GM19023 (cell line): ENCODE data around the gene COL23A1.
"Not testable (repeated sequence)": the region's sequence is repeated elsewhere in the genome, so short reads cannot be mapped to it uniquely, and the experiment has no call there.

ENCODE experiments used
- ATAC-seq: cut with Tn5 transposase; IDR thresholded peaks from one replicate; pipeline ENCODE4 v1.9.1; 2021; ENCODE audit warnings: mild to moderate bottlenecking, moderate library complexity; ENCODE audit not compliant: unreplicated experiment

COL23A1 gene

DNA sequence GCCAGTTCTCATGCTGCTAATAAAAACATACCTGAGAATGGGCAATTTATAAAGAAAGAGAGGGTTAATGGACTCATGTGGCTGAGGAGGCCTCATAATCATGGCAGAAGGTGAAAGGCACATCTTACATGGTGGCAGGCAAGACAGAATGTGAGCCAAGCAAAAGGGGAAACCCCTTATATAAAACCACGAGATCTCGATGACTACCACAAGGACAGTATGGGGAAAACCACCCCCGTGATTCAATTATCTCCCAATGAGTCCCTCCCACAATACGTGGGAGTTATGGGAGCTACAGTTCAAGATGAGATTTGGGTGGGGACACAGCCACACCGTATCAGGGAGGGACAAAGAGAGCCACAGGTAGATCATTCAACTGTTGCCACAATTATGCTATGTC lies 272.5 kb downstream of the COL23A1 start:
- not testable (repeated sequence) for ATAC-seq

DNA sequence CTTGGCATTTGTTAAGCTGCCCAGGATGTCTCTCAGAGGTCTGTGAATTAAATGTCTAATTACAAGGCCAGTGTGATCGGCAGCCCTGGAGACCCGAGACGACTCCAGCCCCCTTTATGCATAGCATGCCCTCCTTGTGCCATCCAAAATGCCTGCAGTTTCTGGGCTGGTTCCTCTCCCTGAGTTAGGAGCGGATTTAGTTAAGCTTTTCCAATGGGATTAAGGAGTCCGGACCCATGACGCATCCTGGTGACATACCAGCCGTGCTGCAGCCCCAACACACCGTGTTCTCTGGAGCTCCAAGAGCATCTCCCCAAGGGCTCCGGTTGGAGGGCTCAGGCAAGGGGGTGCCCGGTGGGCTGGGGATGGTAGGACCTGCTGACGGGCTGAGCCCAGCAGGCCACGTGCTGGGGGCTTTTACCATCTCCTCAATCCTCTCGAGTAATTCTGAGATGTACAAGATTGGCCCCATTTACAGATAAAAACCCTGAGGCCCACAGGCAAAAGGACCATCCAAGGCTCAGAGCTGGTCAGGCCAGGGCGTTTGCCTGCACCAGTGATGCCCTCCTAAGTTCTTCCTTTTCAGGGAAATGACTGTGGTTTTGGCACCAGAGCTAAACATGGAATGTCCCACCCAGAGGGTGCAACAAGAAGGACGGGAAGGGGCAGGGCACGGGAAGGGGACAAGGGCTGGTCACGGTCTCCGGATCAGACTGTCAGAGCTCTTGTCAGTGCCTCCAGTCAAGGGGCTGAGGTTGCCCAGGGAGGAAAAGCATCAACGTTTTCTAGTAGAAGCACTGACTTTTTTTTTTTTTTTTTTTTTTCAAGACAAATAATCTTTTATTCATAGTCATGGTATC lies 275.0 kb downstream of the COL23A1 start:
- ATAC-seq, result no peak

DNA sequence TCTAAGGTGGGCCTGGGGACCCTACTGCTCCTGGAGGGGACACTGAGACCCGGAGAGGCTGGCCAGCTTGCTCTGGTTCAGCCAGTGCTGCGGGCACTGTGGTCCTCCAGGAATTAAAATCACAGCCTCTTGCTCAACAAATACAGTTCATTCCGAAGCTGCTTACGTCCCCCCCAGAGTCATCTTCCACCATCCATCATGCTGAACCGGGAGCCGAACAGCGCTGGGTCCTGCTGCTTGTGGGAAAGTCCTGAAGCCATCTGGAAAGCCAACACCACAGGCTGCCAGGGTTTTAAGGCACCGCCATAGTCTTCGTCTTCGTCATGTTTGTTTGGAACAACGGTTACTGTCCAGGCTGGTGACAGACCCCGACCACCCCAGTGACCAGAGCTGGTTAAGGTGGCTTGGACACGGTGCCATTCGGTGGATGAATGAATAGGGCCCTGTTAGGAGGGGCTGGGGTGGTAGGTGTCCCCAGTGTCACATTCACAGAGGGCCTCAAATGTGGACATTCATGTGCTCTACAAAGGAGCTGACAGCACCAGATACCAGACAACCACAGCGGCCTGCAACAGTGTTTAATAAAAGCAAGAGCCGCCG lies 276.0 kb downstream of the COL23A1 start:
- ATAC-seq, result no peak

DNA sequence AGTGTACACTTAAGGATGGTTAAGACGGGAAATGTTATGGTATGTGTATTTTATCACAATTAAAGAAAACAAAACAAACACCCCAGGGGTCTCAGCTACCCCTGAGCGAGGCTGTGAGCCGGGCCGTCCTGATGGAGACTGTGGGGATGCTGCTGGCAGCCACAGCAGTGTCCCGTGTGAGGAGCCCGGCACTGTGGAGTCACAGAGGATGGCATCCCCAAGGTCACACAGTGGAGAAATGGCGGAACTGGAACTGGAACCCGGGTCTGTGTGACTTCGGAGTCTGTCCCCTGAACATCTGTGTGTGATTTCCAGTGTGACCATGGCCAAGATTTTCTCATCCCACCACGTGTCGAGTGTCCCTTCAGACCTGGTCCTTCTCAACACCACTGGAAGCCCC lies 276.9 kb downstream of the COL23A1 start:
- no peak for ATAC-seq

DNA sequence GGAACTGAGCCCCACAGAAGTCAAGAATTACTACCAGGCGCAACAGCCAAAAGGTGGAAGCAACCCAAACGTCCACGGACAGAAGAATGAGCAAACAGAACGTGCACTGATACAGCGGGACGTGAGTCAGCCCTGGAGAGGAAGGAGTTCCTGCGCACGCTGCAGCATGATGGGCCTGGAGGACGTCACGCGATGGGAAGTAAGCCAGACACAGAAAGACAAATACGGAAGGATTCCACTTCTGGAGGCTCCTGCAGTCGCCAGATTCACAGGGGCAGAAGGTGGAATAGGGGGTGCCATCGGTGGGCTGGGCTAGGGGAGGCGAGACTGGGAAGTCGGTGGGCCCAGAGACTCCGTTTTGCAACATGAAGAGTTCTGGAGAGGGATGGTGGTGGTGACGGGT lies 277.3 kb downstream of the COL23A1 start:
- ATAC-seq, result no peak

DNA sequence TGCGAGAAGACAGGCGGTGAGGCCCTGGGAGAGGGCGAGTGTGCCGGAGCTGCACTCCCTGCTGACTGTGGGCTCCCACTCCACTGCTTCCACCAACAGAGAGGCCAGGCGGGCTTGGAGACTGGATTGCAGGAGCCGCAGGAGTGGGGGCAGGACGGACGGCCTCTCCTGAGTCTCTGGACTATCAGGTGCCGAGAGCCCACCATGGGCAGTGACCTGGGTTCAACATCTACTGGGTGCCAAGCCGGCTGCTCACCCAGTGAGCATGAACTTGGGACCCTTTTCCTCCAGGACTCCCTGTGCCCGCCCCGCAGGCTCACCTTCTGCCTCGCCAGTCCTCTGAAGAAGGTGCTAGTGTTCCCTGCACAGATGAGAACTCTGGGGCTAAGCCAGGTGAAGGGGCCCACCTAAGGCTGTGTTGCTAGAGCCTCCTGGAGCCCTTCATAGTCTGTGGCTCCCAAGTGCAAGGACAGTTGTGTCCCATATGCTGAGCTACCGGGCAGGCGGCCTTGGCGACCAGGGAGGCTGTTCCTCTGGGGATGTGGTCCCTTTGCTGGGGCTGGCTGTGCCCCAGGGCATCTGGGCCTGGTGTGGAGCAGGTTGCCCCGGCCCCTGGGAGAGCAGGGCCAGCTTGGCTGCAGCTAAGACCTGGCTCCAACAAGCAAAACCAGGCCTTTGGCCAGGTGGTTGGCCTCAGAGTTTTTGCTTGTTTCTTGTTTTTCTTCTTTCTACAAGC lies 279.9 kb downstream of the COL23A1 start:
- no peak for ATAC-seq

DNA sequence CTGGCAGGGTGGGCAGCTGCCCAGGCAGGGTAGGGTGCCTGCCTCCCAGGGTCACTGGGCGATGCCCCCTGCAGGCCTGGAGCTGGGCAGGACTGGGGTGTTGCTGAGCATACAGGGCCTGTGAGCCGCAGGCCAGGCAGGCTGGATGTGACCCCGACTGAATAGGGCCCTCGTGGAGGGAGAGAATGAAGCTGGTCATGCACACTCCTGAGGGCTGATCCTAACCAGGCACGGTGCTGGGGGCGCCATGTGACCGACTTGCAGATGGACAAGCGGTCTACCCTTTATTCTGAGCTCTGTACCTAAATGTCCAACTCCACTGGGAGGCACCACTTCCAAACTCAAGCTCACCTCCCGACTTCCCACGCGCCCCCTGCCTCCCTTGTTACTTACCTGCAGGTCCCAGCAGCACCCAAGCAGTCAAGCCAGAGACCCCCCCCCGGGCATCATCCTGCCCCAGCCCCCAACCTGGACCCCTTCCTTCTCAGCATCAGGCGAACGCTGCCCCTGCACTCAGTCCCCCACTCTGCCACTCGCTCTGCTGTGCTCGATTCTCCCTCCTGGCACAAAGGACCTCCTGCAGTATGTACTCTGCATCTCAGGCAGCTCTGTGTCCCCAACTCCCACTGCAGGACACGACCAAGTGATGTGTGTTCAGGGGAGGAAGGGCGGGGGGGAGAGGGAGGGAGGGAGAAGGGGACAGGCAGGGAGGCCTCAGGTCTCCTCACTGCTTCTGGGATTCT lies 280.8 kb downstream of the COL23A1 start:
- no peak for ATAC-seq

DNA sequence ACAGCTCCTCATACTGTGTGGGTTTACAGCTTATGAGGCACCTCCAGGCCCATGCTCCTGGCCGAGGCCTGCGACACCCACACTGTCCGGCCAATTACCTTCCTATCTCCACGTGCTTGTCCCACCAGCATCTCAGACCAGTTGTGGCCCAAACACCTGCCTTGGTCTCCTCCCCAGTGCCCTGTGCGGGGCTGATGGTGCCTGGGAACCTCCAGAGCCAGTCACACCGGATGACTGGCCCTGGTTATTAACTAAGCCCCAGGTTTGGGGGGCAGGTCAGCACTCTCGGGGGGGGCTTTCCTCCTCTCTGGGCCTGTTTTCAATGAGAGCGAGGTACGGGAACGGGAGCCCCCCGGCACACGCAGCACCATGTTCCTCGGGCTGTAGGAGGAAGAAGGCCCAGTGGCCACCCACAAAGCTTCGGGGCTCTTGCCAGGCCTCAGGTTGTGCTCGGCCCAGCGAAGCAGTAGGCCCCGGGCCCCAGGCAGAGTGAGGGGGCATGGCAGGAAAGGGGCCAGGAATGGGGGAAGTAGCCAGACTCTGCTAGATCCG lies 281.6 kb downstream of the COL23A1 start:
- ATAC-seq, result no peak

DNA sequence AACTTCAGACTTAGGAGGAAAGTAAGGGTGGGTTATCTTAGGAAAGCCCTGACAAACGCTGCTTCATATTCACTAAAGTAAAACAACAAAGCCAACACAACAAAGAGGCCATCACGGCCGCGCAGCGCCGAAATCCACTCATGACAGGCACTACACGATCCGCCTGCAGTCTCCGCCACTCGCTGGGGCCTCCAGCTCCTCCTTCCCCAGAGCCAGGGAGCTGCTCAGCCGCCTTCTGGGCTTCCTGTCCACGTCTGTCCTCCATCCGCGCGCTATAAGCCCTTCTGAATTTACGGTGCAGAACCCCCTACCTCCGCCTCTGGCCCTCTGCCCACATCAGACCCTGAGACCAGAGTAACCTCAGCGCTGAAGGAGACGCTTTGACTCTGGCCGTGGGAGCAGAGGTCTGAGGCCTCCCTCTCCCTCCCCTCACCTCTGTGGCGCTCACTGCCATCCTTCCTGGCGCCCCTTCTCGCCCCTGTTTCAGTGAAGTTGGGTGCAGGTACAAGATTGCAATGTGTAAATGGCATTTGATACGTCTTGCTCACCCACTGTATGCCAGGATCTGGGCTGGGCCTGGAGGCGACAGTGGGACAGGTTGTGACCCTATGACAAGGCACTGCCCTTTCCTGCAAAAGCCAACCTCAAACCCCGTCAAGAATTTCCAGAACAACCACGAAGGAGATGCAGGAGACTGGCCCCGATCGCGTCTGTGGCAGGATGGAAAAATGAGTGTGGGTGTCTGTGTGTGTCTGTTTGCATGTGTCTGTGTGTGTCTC lies 282.7 kb downstream of the COL23A1 start:
- no peak for ATAC-seq

DNA sequence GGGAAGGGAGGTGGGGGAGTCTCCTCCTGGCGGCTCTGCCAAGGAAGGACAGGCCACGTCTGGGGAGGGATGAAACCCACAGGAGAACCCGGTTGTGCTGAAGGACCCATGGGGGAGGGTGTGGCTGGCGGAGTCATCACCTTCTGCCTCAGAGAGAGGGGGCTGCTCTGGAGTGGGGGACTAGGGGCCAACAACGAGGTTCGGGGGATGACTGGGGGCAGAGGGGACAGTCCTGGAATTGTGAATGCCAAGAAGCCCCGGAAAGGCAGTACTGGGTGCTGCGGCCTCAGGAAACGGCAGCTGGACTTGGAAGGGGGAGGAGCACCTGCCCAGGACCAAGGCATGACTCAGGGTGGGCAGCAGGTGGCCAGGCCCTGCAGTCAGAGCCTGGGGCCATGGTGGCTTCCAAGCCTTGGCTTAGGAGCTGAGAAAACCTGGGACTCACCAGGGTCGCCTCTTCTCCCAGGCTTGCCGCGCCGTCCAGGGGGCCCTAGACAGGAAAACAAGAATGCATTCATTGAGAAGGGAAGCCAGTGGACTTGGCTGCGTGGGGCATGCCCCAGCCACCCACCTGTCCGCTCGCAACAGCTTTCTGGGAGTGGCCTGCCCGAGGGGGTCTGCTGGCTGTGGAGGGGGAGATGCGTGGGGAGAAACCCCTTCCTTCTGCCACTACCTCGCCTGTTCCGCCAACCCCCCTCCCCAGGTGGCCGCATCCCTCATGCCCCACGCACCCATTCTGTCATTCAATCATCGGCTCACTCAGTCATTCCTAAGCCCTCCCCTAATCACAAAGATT lies 283.6 kb downstream of the COL23A1 start:
- no peak for ATAC-seq

DNA sequence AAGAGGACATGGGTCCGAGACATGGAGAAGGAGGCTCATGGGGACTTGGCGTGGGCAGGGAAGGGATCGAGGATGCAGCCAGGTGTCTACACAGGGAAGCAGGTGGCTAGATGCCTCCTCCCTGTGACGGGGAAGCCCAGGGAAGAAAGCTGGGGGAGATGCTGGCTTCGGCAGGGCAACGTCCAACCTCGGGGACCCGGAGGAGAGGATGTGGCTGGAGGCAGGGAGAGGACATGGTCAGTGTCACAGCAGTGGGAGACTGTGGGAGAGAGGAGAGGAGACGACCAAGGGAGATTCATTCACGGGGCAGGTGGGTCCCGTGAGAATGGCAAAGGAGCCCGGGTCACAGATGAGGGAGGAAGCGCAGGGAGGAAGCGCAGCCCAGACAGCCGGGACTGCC lies 284.4 kb downstream of the COL23A1 start:
- ATAC-seq, result no peak

DNA sequence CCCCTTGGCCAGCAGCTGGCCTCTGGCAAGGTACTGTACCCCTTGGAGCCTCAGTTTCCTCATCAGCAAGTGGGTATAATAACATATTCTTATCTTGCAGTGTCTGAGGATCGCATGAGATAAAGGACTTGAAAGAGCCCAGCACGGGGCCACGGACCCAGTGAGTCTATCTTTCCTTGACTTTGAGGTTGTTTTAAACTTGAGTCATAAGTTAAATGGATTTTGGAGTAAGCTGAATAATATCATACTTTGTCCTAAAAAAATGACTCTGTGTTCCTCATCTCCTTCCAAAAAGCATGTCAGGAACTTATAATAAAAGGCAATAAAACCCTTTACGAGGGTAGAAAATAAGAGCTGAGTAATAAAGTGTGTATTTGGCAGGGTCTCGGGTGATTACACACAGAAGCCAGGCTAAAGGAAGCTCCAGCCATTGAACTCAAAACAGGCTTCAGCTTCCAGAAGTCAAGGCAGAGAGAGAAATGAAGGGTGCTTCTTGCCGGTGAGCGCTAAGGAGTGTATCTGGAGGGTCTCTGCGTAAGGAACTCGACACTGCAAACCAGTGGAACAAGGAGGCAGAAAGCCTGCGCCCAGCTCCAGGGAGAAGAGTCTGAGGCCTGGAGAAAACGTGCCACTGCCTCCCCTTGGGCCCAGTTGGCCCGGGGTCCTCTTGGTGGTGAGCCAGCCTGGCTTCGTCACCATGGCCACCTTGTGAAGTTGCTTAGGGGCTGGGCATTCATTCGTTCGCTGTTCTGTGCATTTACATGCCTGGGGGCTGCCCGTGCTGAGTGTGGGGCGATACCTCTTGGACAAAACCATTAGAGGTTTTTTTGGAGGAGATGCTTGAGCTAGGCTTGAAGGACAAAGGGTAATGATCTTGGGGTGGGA lies 285.2 kb downstream of the COL23A1 start:
- no peak for ATAC-seq

DNA sequence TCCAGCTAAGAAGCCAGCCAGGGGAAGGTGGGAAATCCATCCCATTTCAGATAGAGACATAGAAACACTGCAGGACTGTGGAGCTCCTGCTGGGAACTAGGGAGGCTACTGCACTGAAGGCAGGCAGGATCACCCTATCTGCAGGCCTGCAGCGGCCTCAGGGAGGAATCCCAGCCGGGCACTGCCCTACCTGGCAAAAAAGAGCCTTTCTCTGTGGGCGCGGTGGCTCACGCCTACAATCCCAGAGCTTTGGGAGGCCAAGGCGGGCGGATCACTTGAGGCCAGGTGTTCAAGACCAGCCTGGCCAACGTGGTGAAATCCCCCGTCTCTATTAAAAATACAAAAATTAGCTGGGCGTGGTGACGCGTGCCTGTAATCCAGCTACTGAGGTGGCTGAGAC lies 286.2 kb downstream of the COL23A1 start:
- no peak for ATAC-seq

DNA sequence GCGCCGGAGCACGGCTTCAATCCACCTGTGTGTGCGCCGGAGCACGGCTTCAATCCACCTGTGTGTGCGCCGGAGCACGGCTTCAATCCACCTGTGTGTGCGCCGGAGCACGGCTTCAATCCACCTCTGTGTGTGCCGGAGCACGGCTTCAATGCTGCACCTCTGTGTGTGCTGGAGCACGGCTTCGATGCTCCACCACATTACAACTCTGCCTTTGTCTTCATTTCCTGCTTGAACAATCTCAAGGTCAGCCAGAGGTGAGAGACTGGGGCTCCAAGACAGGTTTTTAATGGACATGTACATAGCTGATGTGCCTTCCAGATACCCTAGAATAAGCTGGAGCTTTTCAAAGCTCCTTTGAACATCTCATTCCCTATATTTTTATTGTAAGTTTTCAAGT lies 287.9 kb downstream of the COL23A1 start:
- ATAC-seq, result not testable (repeated sequence)

DNA sequence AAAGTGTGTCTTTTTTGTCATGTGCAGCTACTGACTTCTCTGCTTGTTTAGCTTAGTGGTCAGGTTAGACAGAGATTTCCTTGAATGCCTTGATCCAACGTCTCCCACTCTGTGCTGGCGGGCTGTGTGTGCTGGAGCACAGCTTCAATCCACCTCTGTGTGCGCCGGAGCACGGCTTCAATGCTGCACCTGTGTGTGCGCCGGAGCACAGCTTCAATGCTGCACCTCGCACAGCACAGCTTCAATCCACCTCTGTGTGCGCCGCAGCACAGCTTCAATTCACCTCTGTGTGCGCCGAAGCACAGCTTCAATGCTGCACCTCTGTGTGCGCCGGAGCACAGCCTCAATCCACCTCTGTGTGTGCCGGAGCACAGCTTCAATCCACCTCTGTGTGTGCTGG lies 288.6 kb downstream of the COL23A1 start:
- no peak for ATAC-seq

DNA sequence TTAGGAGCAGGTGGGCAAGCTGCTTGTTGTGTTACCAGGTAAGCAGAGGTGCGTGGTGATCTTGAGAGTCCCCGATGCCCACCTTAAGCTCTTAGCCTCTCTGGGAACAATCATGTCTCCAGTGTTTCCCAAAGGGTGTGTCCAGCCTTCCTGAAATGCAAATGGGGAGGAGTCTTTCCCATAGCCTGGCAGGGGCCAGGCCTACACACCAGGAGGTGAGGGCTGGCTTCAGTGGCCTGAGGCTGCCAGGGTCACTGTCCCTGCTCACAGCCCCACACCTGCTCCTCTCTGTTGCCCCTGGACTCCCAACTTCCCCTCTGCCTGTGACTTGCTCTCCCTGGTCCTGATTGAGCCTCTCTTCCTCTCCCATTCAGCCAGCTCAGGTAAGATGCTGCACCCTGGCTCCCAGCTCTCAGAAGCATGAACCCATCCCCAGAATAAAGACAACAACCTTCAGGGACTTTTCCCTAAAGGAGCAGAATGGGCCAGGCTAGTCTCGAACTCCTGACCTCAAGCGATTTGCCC lies 291.8 kb downstream of the COL23A1 start:
- no peak for ATAC-seq

DNA sequence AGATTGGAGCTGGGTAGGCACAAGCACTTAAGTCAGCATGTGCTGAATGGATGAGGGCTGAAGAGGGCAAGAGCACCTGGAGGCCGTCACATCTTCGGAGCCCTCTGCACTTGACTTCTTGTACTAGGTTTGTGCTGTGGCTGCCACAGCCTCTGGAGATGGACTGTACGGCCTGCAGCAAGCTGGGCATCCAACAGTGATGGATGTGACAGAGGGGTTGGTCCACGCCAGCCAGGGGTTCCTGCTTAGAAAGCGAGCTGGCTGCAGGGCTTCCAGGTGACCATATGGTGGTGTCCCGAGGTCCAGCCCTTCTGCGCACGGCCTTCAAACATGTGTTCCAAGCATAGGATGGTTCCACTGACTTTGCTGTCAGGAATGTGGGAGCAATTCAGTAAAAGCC lies 292.4 kb downstream of the COL23A1 start:
- no peak for ATAC-seq

DNA sequence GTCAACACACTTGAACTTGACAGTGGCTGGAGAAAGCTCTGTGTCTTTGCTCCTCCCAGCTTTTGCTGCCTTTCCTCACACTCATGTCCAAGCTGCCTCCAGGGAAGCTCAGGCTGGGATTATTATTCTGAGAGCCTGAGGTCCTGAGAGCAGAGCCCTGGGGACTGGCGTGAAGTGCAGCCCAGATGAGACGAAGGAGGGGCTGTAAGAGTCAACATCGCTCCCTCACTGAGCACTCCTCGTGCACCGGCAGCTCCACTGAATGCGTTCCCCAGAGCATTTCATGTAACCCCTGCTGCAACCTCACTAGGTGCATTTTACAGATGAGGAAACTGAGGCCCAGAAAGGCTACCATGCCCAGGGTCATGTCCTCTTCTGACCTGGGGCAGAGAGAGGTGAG lies 294.1 kb downstream of the COL23A1 start:
- no peak for ATAC-seq
